HEK293 (cell line): Measurements from ENCODE around the gene PTPN4.

Experiments
- CTCF ChIA-PET: fragments of 350-600 bp; formaldehyde crosslinking; extraction: SDS; loops from one replicate; lab custom pipeline; 2021; ENCODE audit warnings: antibody characterized with exemption; lab: Yijun Ruan, JAX
- POLR2A ChIA-PET: fragments of 300-600 bp; formaldehyde crosslinking; extraction: SDS; loops from one replicate; lab custom pipeline; 2020; ENCODE audit warnings: antibody characterized with exemption, inconsistent platforms; lab: Yijun Ruan, JAX
- H3K27ac ChIP-seq: fragments of 200-500 bp; sonication (Bioruptor generic); 2 replicates; pipeline ENCODE4 v1.5.1; 2014; ENCODE audit warnings: low read depth, low read length, control low read depth, inconsistent platforms; ENCODE audit errors: extremely low read depth
- H3K36me3 ChIP-seq, 2 experiments: fragments of 200-500 bp in 1 of 2; sonication (Bioruptor generic) in 1 of 2; 1 replicate in 1 of 2; 2 replicates in 1 of 2; pipeline ENCODE4 v1.5.1; 2014 to 2017; ENCODE audit warnings: inconsistent platforms in 2 of 2, low read length in 2 of 2; ENCODE audit not compliant: control insufficient read depth in 2 of 2, insufficient read depth in 1 of 2
- H3K4me1 ChIP-seq: fragments of 200-500 bp; sonication (Bioruptor generic); 2 replicates; pipeline ENCODE4 v1.5.1; 2014; ENCODE audit warnings: mild to moderate bottlenecking, low read length, inconsistent platforms; ENCODE audit not compliant: control insufficient read depth, insufficient read depth
- H3K4me3 ChIP-seq: 2 replicates; pipeline ENCODE4 v1.5.1; 2011; ENCODE audit warnings: low read depth, mild to moderate bottlenecking, control low read depth, low read length, moderate library complexity
- H3K9me3 ChIP-seq: fragments of 200-500 bp; sonication (Bioruptor generic); 2 replicates; pipeline ENCODE4 v1.5.1; 2014; ENCODE audit warnings: low read depth, low read length, inconsistent platforms; ENCODE audit not compliant: control insufficient read depth, insufficient read depth
- EGR2 ChIP-seq: fragments of 450-650 bp; formaldehyde crosslinking; IDR thresholded peaks from 2 replicates; pipeline ENCODE4 v1.5.1; 2016; ENCODE audit warnings: low read depth, missing biosample characterization, missing genetic modification characterization
- GLIS1 ChIP-seq: fragments of 450-650 bp; formaldehyde crosslinking; IDR thresholded peaks from 2 replicates; pipeline ENCODE4 v1.5.1; 2016; ENCODE audit warnings: missing biosample characterization, missing genetic modification characterization
- KLF10 ChIP-seq: fragments of 450-650 bp; IDR thresholded peaks from 2 replicates; pipeline ENCODE4 v1.5.1; 2018; ENCODE audit warnings: missing biosample characterization, mild to moderate bottlenecking, missing genetic modification characterization
- OSR2 ChIP-seq: fragments of 450-650 bp; formaldehyde crosslinking; IDR thresholded peaks from 2 replicates; pipeline ENCODE4 v1.5.1; 2016; ENCODE audit warnings: missing biosample characterization, missing genetic modification characterization
- PRDM1 ChIP-seq: fragments of 450-650 bp; formaldehyde crosslinking; IDR thresholded peaks from 2 replicates; pipeline ENCODE4; 2016; ENCODE audit warnings: missing biosample characterization, missing genetic modification characterization
- SP2 ChIP-seq: fragments of 450-650 bp; formaldehyde crosslinking; IDR thresholded peaks from 2 replicates; pipeline ENCODE4 v1.5.1; 2016; ENCODE audit warnings: missing biosample characterization, missing genetic modification characterization
- TRIM28 ChIP-seq: IDR thresholded peaks from 2 replicates; pipeline ENCODE4 v1.6.1; 2011; ENCODE audit warnings: low read length, control low read depth, borderline replicate concordance
- ZFHX2 ChIP-seq: fragments of 450-650 bp; formaldehyde crosslinking; conservative IDR thresholded peaks from 2 replicates; pipeline ENCODE4 v1.5.1; 2016; ENCODE audit warnings: missing biosample characterization, missing genetic modification characterization
- ZIC2 ChIP-seq: fragments of 450-650 bp; formaldehyde crosslinking; IDR thresholded peaks from 2 replicates; pipeline ENCODE4 v1.5.1; 2016; ENCODE audit warnings: missing biosample characterization, missing genetic modification characterization
- ZNF112 ChIP-seq: fragments of 450-650 bp; formaldehyde crosslinking; IDR thresholded peaks from 2 replicates; pipeline ENCODE4 v1.5.0; 2017; ENCODE audit warnings: missing biosample characterization, missing genetic modification characterization
- ZNF132 ChIP-seq: fragments of 450-650 bp; formaldehyde crosslinking; IDR thresholded peaks from 2 replicates; pipeline ENCODE4 v1.5.1; 2017; ENCODE audit warnings: missing biosample characterization, missing genetic modification characterization, borderline replicate concordance
- ZNF366 ChIP-seq: fragments of 450-650 bp; formaldehyde crosslinking; conservative IDR thresholded peaks from 2 replicates; pipeline ENCODE4 v1.5.1; 2016; ENCODE audit warnings: missing biosample characterization, missing genetic modification characterization
- ZNF514 ChIP-seq: fragments of 450-650 bp; formaldehyde crosslinking; IDR thresholded peaks from 2 replicates; pipeline ENCODE4 v1.5.1; 2016; ENCODE audit warnings: missing biosample characterization, missing genetic modification characterization
- ZNF558 ChIP-seq: fragments of 450-650 bp; formaldehyde crosslinking; IDR thresholded peaks from 2 replicates; pipeline ENCODE4 v1.5.1; 2016; ENCODE audit warnings: missing biosample characterization, missing genetic modification characterization
- ZNF837 ChIP-seq: fragments of 450-650 bp; formaldehyde crosslinking; IDR thresholded peaks from 2 replicates; pipeline ENCODE4 v1.5.1; 2016; ENCODE audit warnings: missing biosample characterization, missing genetic modification characterization
- TF ChIP-seq, protein P1 (sequence below): fragments of 450-650 bp; formaldehyde crosslinking; IDR thresholded peaks from 2 replicates; pipeline ENCODE4 v1.5.1; 2016; ENCODE audit warnings: missing biosample characterization, missing genetic modification characterization
- TF ChIP-seq, protein P2 (sequence below): fragments of 450-650 bp; formaldehyde crosslinking; IDR thresholded peaks from 2 replicates; pipeline ENCODE4 v1.5.1; 2016; ENCODE audit warnings: missing biosample characterization, missing genetic modification characterization
- TF ChIP-seq, protein P3 (sequence below): fragments of 450-650 bp; formaldehyde crosslinking; IDR thresholded peaks from 2 replicates; pipeline ENCODE4 v1.5.1; 2016; ENCODE audit warnings: missing biosample characterization, missing genetic modification characterization
- TF ChIP-seq, protein P4 (sequence below): fragments of 450-650 bp; formaldehyde crosslinking; IDR thresholded peaks from 2 replicates; pipeline ENCODE4 v1.5.1; 2016; ENCODE audit warnings: missing biosample characterization, missing genetic modification characterization, borderline replicate concordance
- TF ChIP-seq, protein P5 (sequence below): fragments of 450-650 bp; formaldehyde crosslinking; IDR thresholded peaks from 2 replicates; pipeline ENCODE4 v1.5.1; 2016; ENCODE audit warnings: missing biosample characterization, missing genetic modification characterization

PTPN4 gene

DNA sequence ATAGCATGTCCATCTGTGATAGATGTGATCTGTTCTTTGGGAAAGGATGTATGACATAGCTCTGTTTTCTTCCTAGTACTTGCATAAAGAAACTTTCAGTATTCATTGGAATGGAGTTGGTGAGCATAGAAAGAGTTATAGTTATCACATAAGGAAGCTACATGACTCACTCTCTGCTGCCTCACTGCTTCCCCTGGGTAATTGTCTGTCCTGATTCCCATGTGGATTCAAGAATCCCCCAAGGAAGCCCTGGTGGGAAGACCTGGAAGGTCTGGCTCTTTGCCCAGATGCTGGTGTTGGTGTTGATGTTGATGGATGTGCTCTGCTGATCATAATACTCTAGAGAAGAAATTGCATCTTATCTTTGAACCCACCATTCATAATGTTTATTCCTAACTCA, 60.6 kb downstream of the PTPN4 start (continued):
- TF ChIP-seq TRIM28 (no peak), OSR2 (tag by site-specific recombination) (peak; percentile 90), PRDM1 (tag by site-specific recombination) (peak; percentile 50), ZNF366 (tag by site-specific recombination) (peak; percentile 57), GLIS1 (tag by site-specific recombination) (peak; percentile 54), ZNF132 (tag by site-specific recombination) (no peak), ZNF112 (no peak), ZIC2 (tag by site-specific recombination) (peak; percentile 29; the same call in 1 of the 2 replicates), ZNF837 (tag by site-specific recombination) (no peak), ZNF558 (peak; percentile 58; the same call in 1 of the 2 replicates), ZFHX2 (tag by site-specific recombination) (no peak)
- TF ChIP-seq, protein P1, sequence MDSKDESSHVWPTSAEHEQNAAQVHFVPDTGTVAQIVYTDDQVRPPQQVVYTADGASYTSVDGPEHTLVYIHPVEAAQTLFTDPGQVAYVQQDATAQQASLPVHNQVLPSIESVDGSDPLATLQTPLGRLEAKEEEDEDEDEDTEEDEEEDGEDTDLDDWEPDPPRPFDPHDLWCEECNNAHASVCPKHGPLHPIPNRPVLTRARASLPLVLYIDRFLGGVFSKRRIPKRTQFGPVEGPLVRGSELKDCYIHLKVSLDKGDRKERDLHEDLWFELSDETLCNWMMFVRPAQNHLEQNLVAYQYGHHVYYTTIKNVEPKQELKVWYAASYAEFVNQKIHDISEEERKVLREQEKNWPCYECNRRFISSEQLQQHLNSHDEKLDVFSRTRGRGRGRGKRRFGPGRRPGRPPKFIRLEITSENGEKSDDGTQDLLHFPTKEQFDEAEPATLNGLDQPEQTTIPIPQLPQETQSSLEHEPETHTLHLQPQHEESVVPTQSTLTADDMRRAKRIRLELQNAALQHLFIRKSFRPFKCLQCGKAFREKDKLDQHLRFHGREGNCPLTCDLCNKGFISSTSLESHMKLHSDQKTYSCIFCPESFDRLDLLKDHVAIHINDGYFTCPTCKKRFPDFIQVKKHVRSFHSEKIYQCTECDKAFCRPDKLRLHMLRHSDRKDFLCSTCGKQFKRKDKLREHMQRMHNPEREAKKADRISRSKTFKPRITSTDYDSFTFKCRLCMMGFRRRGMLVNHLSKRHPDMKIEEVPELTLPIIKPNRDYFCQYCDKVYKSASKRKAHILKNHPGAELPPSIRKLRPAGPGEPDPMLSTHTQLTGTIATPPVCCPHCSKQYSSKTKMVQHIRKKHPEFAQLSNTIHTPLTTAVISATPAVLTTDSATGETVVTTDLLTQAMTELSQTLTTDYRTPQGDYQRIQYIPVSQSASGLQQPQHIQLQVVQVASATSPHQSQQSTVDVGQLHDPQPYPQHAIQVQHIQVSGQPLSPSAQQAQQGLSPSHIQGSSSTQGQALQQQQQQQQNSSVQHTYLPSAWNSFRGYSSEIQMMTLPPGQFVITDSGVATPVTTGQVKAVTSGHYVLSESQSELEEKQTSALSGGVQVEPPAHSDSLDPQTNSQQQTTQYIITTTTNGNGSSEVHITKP (tag by site-specific recombination): peak; percentile 30; the same call in 1 of the 2 replicates
- TF ChIP-seq, protein P2, sequence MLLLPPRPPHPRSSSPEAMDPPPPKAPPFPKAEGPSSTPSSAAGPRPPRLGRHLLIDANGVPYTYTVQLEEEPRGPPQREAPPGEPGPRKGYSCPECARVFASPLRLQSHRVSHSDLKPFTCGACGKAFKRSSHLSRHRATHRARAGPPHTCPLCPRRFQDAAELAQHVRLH (tag by site-specific recombination): no peak
- TF ChIP-seq, protein P3, sequence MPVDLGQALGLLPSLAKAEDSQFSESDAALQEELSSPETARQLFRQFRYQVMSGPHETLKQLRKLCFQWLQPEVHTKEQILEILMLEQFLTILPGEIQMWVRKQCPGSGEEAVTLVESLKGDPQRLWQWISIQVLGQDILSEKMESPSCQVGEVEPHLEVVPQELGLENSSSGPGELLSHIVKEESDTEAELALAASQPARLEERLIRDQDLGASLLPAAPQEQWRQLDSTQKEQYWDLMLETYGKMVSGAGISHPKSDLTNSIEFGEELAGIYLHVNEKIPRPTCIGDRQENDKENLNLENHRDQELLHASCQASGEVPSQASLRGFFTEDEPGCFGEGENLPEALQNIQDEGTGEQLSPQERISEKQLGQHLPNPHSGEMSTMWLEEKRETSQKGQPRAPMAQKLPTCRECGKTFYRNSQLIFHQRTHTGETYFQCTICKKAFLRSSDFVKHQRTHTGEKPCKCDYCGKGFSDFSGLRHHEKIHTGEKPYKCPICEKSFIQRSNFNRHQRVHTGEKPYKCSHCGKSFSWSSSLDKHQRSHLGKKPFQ (tag by site-specific recombination): peak; percentile 87

DNA sequence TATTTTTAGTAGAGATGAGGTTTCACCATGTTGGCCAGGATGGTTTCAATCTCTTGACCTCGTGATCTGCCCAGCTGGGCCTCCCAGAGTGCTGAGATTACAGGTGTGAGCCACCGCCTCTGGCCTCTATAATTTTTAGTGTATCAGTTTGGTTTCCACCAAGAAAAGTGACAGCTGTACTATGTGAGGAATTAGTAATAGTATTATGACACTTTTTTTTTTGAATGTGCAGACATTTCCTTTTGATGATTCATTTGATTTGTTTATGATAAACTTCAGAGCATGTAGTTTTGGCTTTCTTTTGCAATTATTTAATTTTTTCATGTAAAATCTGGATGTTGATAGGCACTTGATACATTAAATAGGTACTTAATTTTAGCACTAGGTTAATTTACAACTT, 61.5 kb downstream of the PTPN4 start:
- Histone ChIP-seq H3K27ac (no peak overlapping the region), H3K4me3 (no peak overlapping the region), H3K4me1 (peaks cover 14% of the 10 kb centered on the region; the same call in 1 of the 2 replicates), H3K36me3 (no peaks in the 10 kb centered on the region), H3K9me3 (no peaks in the 10 kb centered on the region)
- ChIA-PET POLR2A (no interaction called here), CTCF (interaction anchor here (1.1 to 1.4 kb wide), 3 partner anchors 67 to 118 kb away, joined by 3 to 5 read pairs (median 3); no protein-coding TSS in a partner anchor)
- TF ChIP-seq KLF10 (tag by site-specific recombination): no peak
- no peak for TF ChIP-seq ZNF514 (tag by site-specific recombination)
- TF ChIP-seq, protein P4, sequence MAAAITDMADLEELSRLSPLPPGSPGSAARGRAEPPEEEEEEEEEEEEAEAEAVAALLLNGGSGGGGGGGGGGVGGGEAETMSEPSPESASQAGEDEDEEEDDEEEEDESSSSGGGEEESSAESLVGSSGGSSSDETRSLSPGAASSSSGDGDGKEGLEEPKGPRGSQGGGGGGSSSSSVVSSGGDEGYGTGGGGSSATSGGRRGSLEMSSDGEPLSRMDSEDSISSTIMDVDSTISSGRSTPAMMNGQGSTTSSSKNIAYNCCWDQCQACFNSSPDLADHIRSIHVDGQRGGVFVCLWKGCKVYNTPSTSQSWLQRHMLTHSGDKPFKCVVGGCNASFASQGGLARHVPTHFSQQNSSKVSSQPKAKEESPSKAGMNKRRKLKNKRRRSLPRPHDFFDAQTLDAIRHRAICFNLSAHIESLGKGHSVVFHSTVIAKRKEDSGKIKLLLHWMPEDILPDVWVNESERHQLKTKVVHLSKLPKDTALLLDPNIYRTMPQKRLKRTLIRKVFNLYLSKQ (tag by site-specific recombination): no peak
- TF ChIP-seq, protein P5, sequence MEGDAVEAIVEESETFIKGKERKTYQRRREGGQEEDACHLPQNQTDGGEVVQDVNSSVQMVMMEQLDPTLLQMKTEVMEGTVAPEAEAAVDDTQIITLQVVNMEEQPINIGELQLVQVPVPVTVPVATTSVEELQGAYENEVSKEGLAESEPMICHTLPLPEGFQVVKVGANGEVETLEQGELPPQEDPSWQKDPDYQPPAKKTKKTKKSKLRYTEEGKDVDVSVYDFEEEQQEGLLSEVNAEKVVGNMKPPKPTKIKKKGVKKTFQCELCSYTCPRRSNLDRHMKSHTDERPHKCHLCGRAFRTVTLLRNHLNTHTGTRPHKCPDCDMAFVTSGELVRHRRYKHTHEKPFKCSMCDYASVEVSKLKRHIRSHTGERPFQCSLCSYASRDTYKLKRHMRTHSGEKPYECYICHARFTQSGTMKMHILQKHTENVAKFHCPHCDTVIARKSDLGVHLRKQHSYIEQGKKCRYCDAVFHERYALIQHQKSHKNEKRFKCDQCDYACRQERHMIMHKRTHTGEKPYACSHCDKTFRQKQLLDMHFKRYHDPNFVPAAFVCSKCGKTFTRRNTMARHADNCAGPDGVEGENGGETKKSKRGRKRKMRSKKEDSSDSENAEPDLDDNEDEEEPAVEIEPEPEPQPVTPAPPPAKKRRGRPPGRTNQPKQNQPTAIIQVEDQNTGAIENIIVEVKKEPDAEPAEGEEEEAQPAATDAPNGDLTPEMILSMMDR (tag by site-specific recombination): no peak
- no peak for TF ChIP-seq EGR2 (tag by site-specific recombination)
- TF ChIP-seq SP2 (tag by site-specific recombination): no peak
